Brain microvascular endothelial cell (primary cell): Measurements from ENCODE around the gene TMEM212.
A peak's percentile ranks its signal among the peaks of the same experiment; 100 is the strongest.

Experiments
- DNase-seq: peaks from one replicate; pipeline ENCODE4 v3.0.0-alpha.2; 2020
- H3K27ac ChIP-seq: fragments of 250-450 bp; sonication (Bioruptor Pico); 2 replicates; pipeline ENCODE4 v1.5.1; 2020; ENCODE audit warnings: mild to moderate bottlenecking, moderate library complexity
- H3K27me3 ChIP-seq: fragments of 250-450 bp; sonication (Bioruptor Pico); replicated peaks from 2 replicates; pipeline ENCODE4 v1.5.1; 2020; ENCODE audit warnings: mild to moderate bottlenecking
- H3K36me3 ChIP-seq: fragments of 250-450 bp; sonication (Bioruptor Pico); replicated peaks from 2 replicates; pipeline ENCODE4 v1.5.1; 2020; ENCODE audit warnings: mild to moderate bottlenecking
- H3K4me3 ChIP-seq: 2 replicates; pipeline ENCODE4 v1.5.1; 2011; ENCODE audit warnings: low read depth, mild to moderate bottlenecking, control low read depth, low read length, moderate library complexity
- CTCF ChIP-seq: IDR thresholded peaks from 2 replicates; pipeline ENCODE4 v1.5.1; 2011; ENCODE audit warnings: low read depth, mild to moderate bottlenecking, moderate library complexity, low read length, control low read depth, inconsistent platforms; ENCODE audit errors: missing control alignments
- in situ Hi-C: cut with HindIII; loops from 2 replicates; pipeline ENCODE4 v1.10.0; 2017; ENCODE audit warnings: low sequenced_read_pairs, low pct_ligation_motif_present

The TMEM212 gene

GRCh38 chr3:171806200-171807128, 36.7 kb upstream of the TMEM212 start:
- peak; percentile 72 for DNase-seq
- peak overlapping the region; percentile 98 for H3K27ac ChIP-seq
- no peak overlapping the region for H3K4me3 ChIP-seq
- no peaks in the 10 kb centered on the region for H3K36me3 ChIP-seq
- in situ Hi-C loops = no loop called here
- TF ChIP-seq CTCF = no peak
- no peaks in the 10 kb centered on the region for H3K27me3 ChIP-seq

- Histone ChIP-seq H3K36me3 (no peaks in the 10 kb centered on the region), H3K4me3 (no peak overlapping the region), H3K27ac (peak overlapping the region; percentile 98), H3K27me3 (no peaks in the 10 kb centered on the region)
- no peak for TF ChIP-seq CTCF
- DNase-seq = no peak
- in situ Hi-C loops = no loop called here
Observed at GRCh38 chr3:171807129-171807675, 35.9 kb upstream of the TMEM212 start.

- Histone ChIP-seq H3K4me3 (no peak overlapping the region), H3K36me3 (no peaks in the 10 kb centered on the region), H3K27ac (peak overlapping the region; percentile 98), H3K27me3 (no peaks in the 10 kb centered on the region)
- no peak for DNase-seq
- in situ Hi-C loops = no loop called here
- no peak for TF ChIP-seq CTCF
Observed at GRCh38 chr3:171807806-171808205, 35.3 kb upstream of the TMEM212 start.

DNA sequence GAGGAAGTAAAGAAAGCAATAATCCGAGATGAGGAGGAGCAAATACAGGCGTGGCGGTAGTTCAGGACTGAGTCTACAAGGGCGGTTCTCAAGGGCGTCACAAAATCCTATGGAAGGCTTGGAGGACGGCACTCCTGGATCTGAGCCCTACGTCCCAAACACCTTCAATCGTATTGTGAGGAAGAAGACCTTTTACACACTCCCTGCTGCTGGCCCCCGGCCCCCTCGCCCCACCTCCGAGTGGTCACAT, 33.6 kb upstream of the TMEM212 start:
- DNase-seq = peak; percentile 76
- H3K27ac ChIP-seq = peak overlapping the region; percentile 98
- TF ChIP-seq CTCF = no peak
- H3K27me3 ChIP-seq = no peaks in the 10 kb centered on the region
- in situ Hi-C loops = no loop called here
- H3K36me3 ChIP-seq = no peaks in the 10 kb centered on the region
- H3K4me3 ChIP-seq = peak overlapping the region; percentile 79

DNA sequence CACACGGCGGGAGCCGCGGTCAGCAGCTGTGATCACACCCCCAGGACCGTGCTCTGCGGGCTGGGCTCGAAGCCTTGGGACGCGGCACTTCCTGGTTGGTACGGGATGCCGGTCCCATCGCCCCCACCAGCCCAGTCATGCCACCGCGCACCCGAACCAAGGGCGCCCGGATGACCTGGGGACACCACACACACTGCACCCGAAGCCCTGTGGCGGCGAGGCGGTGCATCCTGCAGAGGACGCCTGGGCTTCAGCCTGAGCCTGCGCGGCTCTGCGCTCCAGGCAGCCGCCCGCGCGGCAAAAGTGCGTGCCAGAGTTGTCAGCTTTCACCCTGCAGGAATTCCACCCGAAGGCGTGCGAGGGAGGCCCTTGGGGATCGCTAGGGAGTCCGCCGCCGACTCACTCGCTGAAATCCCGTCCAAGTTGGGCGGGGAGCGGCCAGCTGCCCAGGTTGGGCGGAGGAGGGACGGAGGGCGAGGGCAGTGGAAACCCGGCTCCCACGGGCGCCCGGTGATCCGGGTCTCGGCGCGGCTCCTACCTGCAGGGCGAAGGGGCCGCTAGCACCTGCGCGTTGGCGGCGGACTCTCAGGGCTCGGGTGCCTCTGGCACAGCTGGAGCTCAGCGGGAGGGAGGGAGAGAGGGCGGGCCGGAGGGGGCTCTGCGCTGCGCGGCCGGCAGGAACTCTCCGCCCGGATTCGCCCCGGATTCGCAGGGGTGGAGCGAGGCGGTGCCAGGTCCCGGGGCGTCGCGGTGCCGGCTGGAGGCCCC, 33.1 kb upstream of the TMEM212 start, which contains the start of gene PLD1:
PLD1 (minus strand) TSS at position 623 of the 768 bp plus-strand sequence. CDS start 72,432 bp downstream, outside the sequence.
- peak within 1 kb of the TSS; percentile 98 for H3K27ac ChIP-seq
- no peaks in the 10 kb centered on the region for H3K36me3 ChIP-seq
- TF ChIP-seq CTCF = no peak
- in situ Hi-C loops = no loop called here
- peak within 1 kb of the TSS; percentile 79 for H3K4me3 ChIP-seq
- DNase-seq = peak; percentile 89
- no peaks in the 10 kb centered on the region for H3K27me3 ChIP-seq
